GM19324 (cell line): ENCODE results near the gene PRR33.
"Not testable (repeated sequence)": the region's sequence is repeated elsewhere in the genome, so short reads cannot be mapped to it uniquely, and the experiment has no call there.

Source experiments
- ATAC-seq: cut with Tn5 transposase; IDR thresholded peaks from one replicate; pipeline ENCODE4 v1.9.1; 2021; ENCODE audit warnings: mild to moderate bottlenecking, moderate library complexity; ENCODE audit not compliant: unreplicated experiment, low FRiP score

Gene PRR33

GRCh38 chr11:1878137-1879031 is 13.3 kb downstream of the PRR33 start:
- ATAC-seq, result no peak

GRCh38 chr11:1877211-1878136 is 14.2 kb downstream of the PRR33 start:
- ATAC-seq, result no peak

GRCh38 chr11:1876361-1877063 is 15.2 kb downstream of the PRR33 start:
- ATAC-seq, result no peak

- ATAC-seq, result not testable (repeated sequence)
Measured at GRCh38 chr11:1875851-1876301, 15.8 kb downstream of the PRR33 start.

GRCh38 chr11:1875093-1875850 is 16.4 kb downstream of the PRR33 start:
- no peak for ATAC-seq

- not testable (repeated sequence) for ATAC-seq
Measured at GRCh38 chr11:1874441-1875092, 17.1 kb downstream of the PRR33 start.

- not testable (repeated sequence) for ATAC-seq
Measured at GRCh38 chr11:1873813-1874150, 17.9 kb downstream of the PRR33 start.

GRCh38 chr11:1873048-1873812 is 18.5 kb downstream of the PRR33 start:
- no peak for ATAC-seq

- no peak for ATAC-seq
Measured at GRCh38 chr11:1872267-1872985, 19.3 kb downstream of the PRR33 start.

- ATAC-seq, result no peak
Measured at GRCh38 chr11:1871531-1871930, 20.2 kb downstream of the PRR33 start.

- ATAC-seq, result no peak
Measured at GRCh38 chr11:1870721-1871466, 20.8 kb downstream of the PRR33 start.

- ATAC-seq, result no peak
Measured at GRCh38 chr11:1870326-1870696, 21.4 kb downstream of the PRR33 start.

GRCh38 chr11:1869427-1870325 is 22.0 kb downstream of the PRR33 start:
- no peak for ATAC-seq

- ATAC-seq, result no peak
Measured at GRCh38 chr11:1868636-1869291, 22.9 kb downstream of the PRR33 start.

GRCh38 chr11:1868056-1868635 is 23.5 kb downstream of the PRR33 start:
- no peak for ATAC-seq

GRCh38 chr11:1867381-1867780 is 24.3 kb downstream of the PRR33 start:
- ATAC-seq, result no peak
